ENCODE results near the gene JDP2.

DNA sequence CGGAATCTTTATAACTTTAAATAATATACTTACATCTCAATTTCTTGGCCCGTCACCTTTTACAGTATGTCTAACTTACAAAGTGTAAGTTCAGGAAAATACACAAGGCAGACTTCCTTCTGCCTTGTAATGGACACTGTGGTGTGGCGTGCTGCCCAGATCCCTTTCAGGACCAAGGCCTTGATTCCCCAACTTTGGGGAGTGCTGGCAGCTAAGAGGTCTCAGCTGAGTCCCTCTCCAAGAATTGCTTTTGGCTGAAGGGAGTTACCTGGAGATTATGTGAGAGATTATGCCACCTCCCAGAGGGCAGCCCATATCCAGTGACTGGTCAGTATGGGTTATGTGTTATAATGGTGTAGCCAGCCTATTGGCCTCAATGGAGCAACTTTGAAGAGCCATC is 73.3 kb downstream of the JDP2 start:
- no peak for TF ChIP-seq CTCF (conservative IDR thresholded peaks at IDR 0.05; ENCODE audit: low read depth, low read length)
- TF ChIP-seq CHD1 (IDR thresholded peaks at IDR 0.05; ENCODE audit: low read depth, low read length), result no peak
- TF ChIP-seq POLR2A (IDR thresholded peaks at IDR 0.05; ENCODE audit: low read depth, low read length), result no peak
- no peak for TF ChIP-seq CEBPB (IDR thresholded peaks at IDR 0.05; ENCODE audit: low read depth, low read length)
- TF ChIP-seq, protein P1, sequence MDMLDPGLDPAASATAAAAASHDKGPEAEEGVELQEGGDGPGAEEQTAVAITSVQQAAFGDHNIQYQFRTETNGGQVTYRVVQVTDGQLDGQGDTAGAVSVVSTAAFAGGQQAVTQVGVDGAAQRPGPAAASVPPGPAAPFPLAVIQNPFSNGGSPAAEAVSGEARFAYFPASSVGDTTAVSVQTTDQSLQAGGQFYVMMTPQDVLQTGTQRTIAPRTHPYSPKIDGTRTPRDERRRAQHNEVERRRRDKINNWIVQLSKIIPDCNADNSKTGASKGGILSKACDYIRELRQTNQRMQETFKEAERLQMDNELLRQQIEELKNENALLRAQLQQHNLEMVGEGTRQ (IDR thresholded peaks at IDR 0.05; ENCODE audit: low read depth, low read length), result no peak
- no peak for TF ChIP-seq MXI1 (IDR thresholded peaks at IDR 0.05; ENCODE audit: borderline replicate concordance, low read depth, low read length)
- no peak for TF ChIP-seq FOS (IDR thresholded peaks at IDR 0.05; ENCODE audit: low read depth, low read length)
- no peak for TF ChIP-seq BHLHE40 (IDR thresholded peaks at IDR 0.05; ENCODE audit: low read depth, low read length)
- TF ChIP-seq RFX5 (IDR thresholded peaks at IDR 0.05; ENCODE audit: low read depth, low read length), result no peak
- TF ChIP-seq RAD21 (IDR thresholded peaks at IDR 0.05; ENCODE audit: low read length), result no peak
- TF ChIP-seq ELK1 (IDR thresholded peaks at IDR 0.05; ENCODE audit: borderline replicate concordance, low read depth, low read length), result no peak
- TF ChIP-seq MAFK (IDR thresholded peaks at IDR 0.05; ENCODE audit: low read depth, low read length), result no peak
- no peak for TF ChIP-seq SMC3 (IDR thresholded peaks at IDR 0.05; ENCODE audit: low read depth, low read length)
- TF ChIP-seq MAZ (IDR thresholded peaks at IDR 0.05; ENCODE audit: borderline replicate concordance, low read depth, low read length), result no peak
